Neural cell (in vitro differentiated cells): Measurements from ENCODE around the gene TAGAP. TPM values are rescaled to one million over a fixed set of nuclear protein-coding genes. Genes with fewer than 3 reads are reported as not detected.

Experiments used
- H2AFZ ChIP-seq: fragments of 200-600, 300-800 bp; sonication (generic), shearing (Covaris generic); 2 replicates; pipeline ENCODE4 v1.6.0; 2014; ENCODE audit warnings: low read depth, mild to moderate bottlenecking, antibody characterized with exemption, low read length, moderate library complexity
- H3F3A ChIP-seq: fragments of 200-600 bp; shearing (Covaris generic); 2 replicates; pipeline ENCODE4 v1.6.1; 2016; ENCODE audit warnings: mild to moderate bottlenecking, moderate library complexity, mixed read lengths, antibody characterized with exemption, low read length; ENCODE audit not compliant: insufficient read depth, poor library complexity, severe bottlenecking
- H3K27ac ChIP-seq: fragments of 200-600, 300-800 bp; sonication (generic), shearing (Covaris generic); 2 replicates; pipeline ENCODE4 v1.5.1; 2014; ENCODE audit warnings: mild to moderate bottlenecking, low read length, moderate library complexity
- H3K27me3 ChIP-seq: fragments of 300-800, 200-600 bp; sonication (generic), shearing (Covaris generic); 2 replicates; pipeline ENCODE4 v1.6.0; 2014; ENCODE audit warnings: mild to moderate bottlenecking, low read depth, low read length, moderate library complexity; ENCODE audit not compliant: insufficient read depth
- H3K36me3 ChIP-seq: fragments of 300-800, 200-600 bp; sonication (generic), shearing (Covaris generic); 2 replicates; pipeline ENCODE4 v1.5.1; 2014; ENCODE audit warnings: mild to moderate bottlenecking, antibody characterized with exemption, low read length, moderate library complexity; ENCODE audit not compliant: insufficient read depth
- H3K4me2 ChIP-seq: fragments of 300-800, 200-600 bp; sonication (generic), shearing (Covaris generic); 2 replicates; pipeline ENCODE4 v1.6.0; 2014; ENCODE audit warnings: mild to moderate bottlenecking, low read length
- H3K4me3 ChIP-seq: fragments of 300-800, 200-600 bp; sonication (generic), shearing (Covaris generic); 2 replicates; pipeline ENCODE4 v1.5.1; 2014; ENCODE audit warnings: mild to moderate bottlenecking, low read length, moderate library complexity
- H3K79me2 ChIP-seq: fragments of 200-600 bp; shearing (Covaris generic); replicated peaks from 2 replicates; pipeline ENCODE4 v1.6.0; 2014; ENCODE audit warnings: mild to moderate bottlenecking, low read length, moderate library complexity; ENCODE audit not compliant: insufficient read depth
- H3K9ac ChIP-seq: fragments of 300-800, 200-600 bp; sonication (generic), shearing (Covaris generic); 2 replicates; pipeline ENCODE4 v1.6.1; 2016; ENCODE audit warnings: mild to moderate bottlenecking, low read length, mixed read lengths
- H3K9me2 ChIP-seq: fragments of 200-600 bp; shearing (Covaris generic); 2 replicates; pipeline ENCODE4 v1.6.1; 2016; ENCODE audit warnings: mild to moderate bottlenecking, low read length, mixed read lengths; ENCODE audit not compliant: insufficient read depth
- H3K9me3 ChIP-seq: fragments of 200-600, 300-800 bp; sonication (generic), shearing (Covaris generic); 2 replicates; pipeline ENCODE4 v1.6.1; 2016; ENCODE audit warnings: mild to moderate bottlenecking, mixed run types, low read length, moderate library complexity, mixed read lengths
- H4K20me1 ChIP-seq: fragments of 200-600 bp; shearing (Covaris generic); 2 replicates; pipeline ENCODE4 v1.6.1; 2016; ENCODE audit warnings: mild to moderate bottlenecking, mixed run types; ENCODE audit not compliant: insufficient read depth
- CTCF ChIP-seq: fragments of 450-650 bp; IDR thresholded peaks from 2 replicates; pipeline ENCODE4 v1.5.1; 2014; ENCODE audit warnings: antibody characterized with exemption, mild to moderate bottlenecking, moderate library complexity; ENCODE audit not compliant: poor library complexity, severe bottlenecking
- EP300 ChIP-seq: fragments of 450-650 bp; conservative IDR thresholded peaks from 2 replicates; pipeline ENCODE4 v1.6.1; 2014; ENCODE audit warnings: antibody characterized with exemption, mild to moderate bottlenecking, moderate library complexity; ENCODE audit not compliant: poor library complexity, severe bottlenecking
- EZH2 ChIP-seq: fragments of 200-600, 300-800 bp; shearing (Covaris generic), sonication (generic); IDR thresholded peaks from 2 replicates; pipeline ENCODE4 v1.6.1; 2014; ENCODE audit warnings: antibody characterized with exemption, low read length, borderline replicate concordance, mild to moderate bottlenecking; ENCODE audit not compliant: insufficient read depth, poor library complexity, severe bottlenecking
- MXI1 ChIP-seq: fragments of 450-650 bp; conservative IDR thresholded peaks from 2 replicates; pipeline ENCODE4 v1.6.1; 2014; ENCODE audit warnings: antibody characterized with exemption, mild to moderate bottlenecking; ENCODE audit not compliant: poor library complexity, severe bottlenecking
- POLR2AphosphoS5 ChIP-seq: IDR thresholded peaks from 2 replicates; pipeline ENCODE4 v1.6.1; 2012
- RAD21 ChIP-seq: fragments of 450-650 bp; conservative IDR thresholded peaks from 2 replicates; pipeline ENCODE4 v1.6.1; 2014; ENCODE audit warnings: antibody characterized with exemption, mild to moderate bottlenecking, moderate library complexity
- REST ChIP-seq: IDR thresholded peaks from 2 replicates; pipeline ENCODE4 v1.6.1; 2012; ENCODE audit warnings: borderline replicate concordance
- SMC3 ChIP-seq: fragments of 450-650 bp; conservative IDR thresholded peaks from 2 replicates; pipeline ENCODE4 v1.6.1; 2014; ENCODE audit warnings: antibody characterized with exemption, mild to moderate bottlenecking, moderate library complexity; ENCODE audit not compliant: poor library complexity
- TAF1 ChIP-seq: IDR thresholded peaks from 2 replicates; pipeline ENCODE4 v1.6.1; 2012; ENCODE audit warnings: low read depth
- polyA minus RNA-seq: library from RNA; depleted of rRNA, polyadenylated mRNA; stranded (reverse); fragments of >200 nt; gene quantifications from 2 replicates; pipeline ENCODE4 v1.2.3, GENCODE V29; 2014
- polyA plus RNA-seq: library from polyadenylated mRNA; depleted of rRNA; stranded (reverse); fragments of >200 nt; gene quantifications from 2 replicates; pipeline ENCODE4 v1.2.3, GENCODE V29; 2014

The TAGAP gene
- not detected in 2 replicates for polyA plus RNA-seq
- polyA minus RNA-seq = not detected in 2 replicates

- no peak within 1 kb of the TSS for H2AFZ ChIP-seq
- no peaks in the 10 kb centered on the region for H3K9me3 ChIP-seq
- H4K20me1 ChIP-seq = no peaks in the 10 kb centered on the region
- no peak within 1 kb of the TSS for H3K4me3 ChIP-seq
- H3F3A ChIP-seq = no peaks in the 10 kb centered on the region
- no peaks in the 10 kb centered on the region for H3K36me3 ChIP-seq
- H3K27me3 ChIP-seq = no peaks in the 10 kb centered on the region
- no peaks in the 10 kb centered on the region for H3K9me2 ChIP-seq
- H3K9ac ChIP-seq = no peak within 1 kb of the TSS
- H3K79me2 ChIP-seq = no peaks in the 10 kb centered on the region
- no peak within 1 kb of the TSS for H3K4me2 ChIP-seq
- TF ChIP-seq EZH2 (no peak), EP300 (no peak), SMC3 (no peak), REST (no peak), CTCF (no peak), MXI1 (no peak), RAD21 (no peak), POLR2AphosphoS5 (no peak)
- H3K27ac ChIP-seq = no peak within 1 kb of the TSS
These were observed at the start of gene TAGAP for GRCh38 chr6:159044899-159045727. Gene TAGAP (minus strand): TSS chr6:159044991. CDS start chr6:159044146, 845 bp downstream.

GRCh38 chr6:159093609-159094443 lies 49.0 kb upstream of the TAGAP start:
- Histone ChIP-seq H3F3A (no peaks in the 10 kb centered on the region), H3K27ac (no peak overlapping the region), H3K9ac (no peak overlapping the region), H3K4me2 (no peak overlapping the region), H2AFZ (no peak overlapping the region), H3K36me3 (no peaks in the 10 kb centered on the region), H3K4me3 (no peak overlapping the region), H3K27me3 (no peaks in the 10 kb centered on the region), H3K79me2 (no peaks in the 10 kb centered on the region), H4K20me1 (no peaks in the 10 kb centered on the region), H3K9me2 (no peaks in the 10 kb centered on the region), H3K9me3 (no peaks in the 10 kb centered on the region)
- TF ChIP-seq RAD21 (no peak), EZH2 (no peak), SMC3 (no peak), CTCF (no peak), TAF1 (no peak), MXI1 (no peak), REST (no peak)
